GM18526 (cell line): ENCODE results near the gene CIAO3.

Experiments
- POLR2A ChIP-seq: IDR thresholded peaks from 3 replicates; pipeline ENCODE4 v1.6.1; 2011; ENCODE audit not compliant: insufficient read length; ENCODE audit errors: extremely low read depth

CIAO3 gene

GRCh38 chr16:705431-706188 is 35.2 kb downstream of the CIAO3 start, which contains the start of gene FBXL16:
Gene FBXL16 (minus strand): TSS chr16:705801. CDS start chr16:697405, 8,396 bp downstream.
- no peak for TF ChIP-seq POLR2A

GRCh38 chr16:704552-705380 is 36.0 kb downstream of the CIAO3 start:
- no peak for TF ChIP-seq POLR2A

- no peak for TF ChIP-seq POLR2A
These were observed 36.8 kb downstream of the CIAO3 start for GRCh38 chr16:704047-704446.

- no peak for TF ChIP-seq POLR2A
These were observed 37.4 kb downstream of the CIAO3 start for GRCh38 chr16:703406-703805.

- TF ChIP-seq POLR2A, result no peak
These were observed 38.5 kb downstream of the CIAO3 start for GRCh38 chr16:702341-702740.

GRCh38 chr16:700684-701584 is 39.9 kb downstream of the CIAO3 start:
- TF ChIP-seq POLR2A, result no peak

GRCh38 chr16:698911-699671 is 41.7 kb downstream of the CIAO3 start:
- no peak for TF ChIP-seq POLR2A

GRCh38 chr16:695355-696089 is 45.3 kb downstream of the CIAO3 start:
- TF ChIP-seq POLR2A, result peak; percentile 57

- no peak for TF ChIP-seq POLR2A
These were observed 45.9 kb downstream of the CIAO3 start for GRCh38 chr16:694863-695354.

- TF ChIP-seq POLR2A, result no peak
These were observed 46.5 kb downstream of the CIAO3 start for GRCh38 chr16:694187-694862.

- TF ChIP-seq POLR2A, result no peak
These were observed 47.0 kb downstream of the CIAO3 start for GRCh38 chr16:693766-694165.

- TF ChIP-seq POLR2A, result no peak
These were observed 47.4 kb downstream of the CIAO3 start for GRCh38 chr16:693364-693763.
